GM12878 (cell line): Measurements from ENCODE around the gene ANKRD13C. TPM values are rescaled to one million over a fixed set of nuclear protein-coding genes. Genes with fewer than 3 reads are reported as not detected.
A peak's percentile ranks its signal among the peaks of the same experiment; 100 is the strongest.

Source experiments
- ATAC-seq: fragments of 200-7000 bp; cut with Tn5 transposase; 3 replicates; pipeline ENCODE4 v1.9.1; 2020; ENCODE audit warnings: mild to moderate bottlenecking, moderate library complexity
- BruUV-seq: library from RNA; stranded (reverse); fragments of 400-500 nt; replicated peaks from 2 replicates; lab custom pipeline; 2021; lab: Mats Ljungman, UMichigan
- CTCF ChIA-PET: fragments of 300-600 bp; sonication (Branson Sonifier 250); formaldehyde crosslinking; extraction: SDS; loops from one replicate; lab custom pipeline; 2021; ENCODE audit warnings: inconsistent platforms; lab: Yijun Ruan, JAX
- POLR2A ChIA-PET: fragments of 350-600 bp; formaldehyde crosslinking; extraction: SDS; loops from one replicate; lab custom pipeline; 2021; ENCODE audit warnings: inconsistent platforms; lab: Charles Lee
- RAD21 ChIA-PET: fragments of 300-600 bp; sonication (Branson Sonifier 250); formaldehyde crosslinking; loops from one replicate; lab custom pipeline; 2023; ENCODE audit warnings: antibody characterized with exemption; ENCODE audit not compliant: unreplicated experiment; lab: Charles Lee
- SMC1A ChIA-PET: fragments of 300-600 bp; sonication (Branson Sonifier 250); formaldehyde crosslinking; loops from one replicate; lab custom pipeline; 2023; ENCODE audit not compliant: unreplicated experiment, uncharacterized antibody; lab: Charles Lee
- DNase-seq: peaks from one replicate; pipeline ENCODE4 v3.0.0-alpha.2; 2011; ENCODE audit warnings: low read depth, low spot score
- FAIRE-seq: peaks from 3 replicates; lab custom pipeline; 2011; peaks lifted over from hg19 to GRCh38; lab: Jason Lieb, UNC
- H2AFZ ChIP-seq: 2 replicates; pipeline ENCODE4 v1.6.0; 2011; ENCODE audit warnings: low read depth, low read length, control low read depth; ENCODE audit not compliant: control insufficient read depth
- H3K27ac ChIP-seq: 2 replicates; pipeline ENCODE4 v1.5.1; 2011; ENCODE audit warnings: control low read depth; ENCODE audit not compliant: control insufficient read depth, insufficient read depth
- H3K27me3 ChIP-seq, 2 experiments: replicated peaks in 1 of 2; 2 replicates each; pipeline versions ENCODE4 v1.6.0 to v1.6.1; 2011; ENCODE audit warnings: low read length in 1 of 2; ENCODE audit not compliant: control insufficient read depth in 2 of 2, insufficient read depth in 2 of 2
- H3K36me3 ChIP-seq, 2 experiments: 2 replicates each; pipeline ENCODE4 v1.5.1; 2011; ENCODE audit warnings: low read length in 1 of 2; ENCODE audit not compliant: control insufficient read depth in 2 of 2, insufficient read depth in 2 of 2
- H3K4me1 ChIP-seq: 2 replicates; pipeline ENCODE4 v1.6.1; 2011; ENCODE audit warnings: mild to moderate bottlenecking, low read length, moderate library complexity, mixed read lengths; ENCODE audit not compliant: control insufficient read depth, insufficient read depth
- H3K4me2 ChIP-seq: 2 replicates; pipeline ENCODE4 v1.6.0; 2011; ENCODE audit warnings: control low read depth; ENCODE audit not compliant: control insufficient read depth, insufficient read depth
- H3K4me3 ChIP-seq: fragments of 200-600 bp; sonication (generic); 2 replicates; pipeline ENCODE4 v1.5.1; 2016
- H3K79me2 ChIP-seq: 2 replicates; pipeline ENCODE4 v1.6.0; 2011; ENCODE audit warnings: low read length; ENCODE audit not compliant: control insufficient read depth, insufficient read depth
- H3K9ac ChIP-seq: 2 replicates; pipeline ENCODE4 v1.8.0; 2011; ENCODE audit warnings: low read length, control low read depth, mixed read lengths; ENCODE audit not compliant: control insufficient read depth, insufficient read depth
- H3K9me3 ChIP-seq: replicated peaks from 3 replicates; pipeline ENCODE4 v1.5.1; 2011; ENCODE audit warnings: mild to moderate bottlenecking, low read length; ENCODE audit not compliant: control insufficient read depth, insufficient read depth
- H4K20me1 ChIP-seq: 2 replicates; pipeline ENCODE4 v1.6.0; 2011; ENCODE audit not compliant: control insufficient read depth, insufficient read depth
- ATF7 ChIP-seq: fragments of 450-650 bp; IDR thresholded peaks from 2 replicates; pipeline ENCODE4 v1.6.1; 2016; ENCODE audit warnings: low read depth, mild to moderate bottlenecking
- CREM ChIP-seq: IDR thresholded peaks from 2 replicates; pipeline ENCODE4 v1.6.1; 2014; ENCODE audit warnings: antibody characterized with exemption, low read depth
- NFYA ChIP-seq: IDR thresholded peaks from 2 replicates; pipeline ENCODE4 v1.6.1; 2011; ENCODE audit warnings: low read depth, mild to moderate bottlenecking, low read length, improper control_type of control experiment, borderline replicate concordance
- NKRF ChIP-seq: fragments of 450-650 bp; conservative IDR thresholded peaks from 2 replicates; pipeline ENCODE4 v1.6.1; 2017; ENCODE audit warnings: mild to moderate bottlenecking, moderate library complexity
- NR2C1 ChIP-seq: fragments of 450-650 bp; IDR thresholded peaks from 2 replicates; pipeline ENCODE4 v1.6.1; 2017; ENCODE audit warnings: antibody characterized with exemption, mild to moderate bottlenecking, moderate library complexity
- PKNOX1 ChIP-seq: fragments of 450-650 bp; IDR thresholded peaks from 2 replicates; pipeline ENCODE4 v1.6.1; 2016; ENCODE audit warnings: mild to moderate bottlenecking
- POU2F2 ChIP-seq: IDR thresholded peaks from 3 replicates; pipeline ENCODE4 v1.6.1; 2011; ENCODE audit warnings: low read depth, mild to moderate bottlenecking, low read length, borderline replicate concordance
- SUPT20H ChIP-seq: IDR thresholded peaks from 2 replicates; pipeline ENCODE4 v1.6.1; 2011; ENCODE audit warnings: low read depth, mild to moderate bottlenecking, low read length, moderate library complexity, borderline replicate concordance; ENCODE audit not compliant: control insufficient read depth
- SUZ12 ChIP-seq: fragments of 200-600 bp; sonication (generic); IDR thresholded peaks from one replicate; pipeline ENCODE4 v1.6.1; 2018; ENCODE audit warnings: antibody characterized with exemption, mild to moderate bottlenecking; ENCODE audit not compliant: unreplicated experiment
- YY1 ChIP-seq: IDR thresholded peaks from 2 replicates; pipeline ENCODE4 v1.6.1; 2011; ENCODE audit warnings: low read depth, mild to moderate bottlenecking, low read length
- WGBS: methylation state at CpG from one replicate; pipeline ENCODE4 v1.1.6; 2016; ENCODE audit warnings: low lambda C conversion rate; ENCODE audit not compliant: insufficient replicate concordance, insufficient coverage; ENCODE audit errors: missing lambda C conversion rate; 5-methylcytosine and 5-hydroxymethylcytosine counted together
- in situ Hi-C: fragments of 300-500 bp; cut with MboI; formaldehyde crosslinking; loops from 9 replicates; pipeline ENCODE4 v1.14.3; 2018; ENCODE audit warnings: mixed read lengths
- intact Hi-C: fragments of 100-400 bp; cut with micrococcal nuclease; formaldehyde crosslinking; loops from one replicate; pipeline ENCODE4 v1.14.2; 2022; ENCODE audit not compliant: unreplicated experiment
- polyA plus RNA-seq, 11 experiments: library from polyadenylated mRNA; depleted of rRNA in 4 of 11; unstranded in 6 of 11; stranded (reverse) in 5 of 11; fragments of >200 nt; fragmentation: Nextera tagmentation in 4 of 11; fragmentation: Illumina TruSeq in 1 of 11; extraction: Ambion mirVana in 4 of 11; extraction: Trizol in 1 of 11; gene quantifications; 1 replicate in 1 of 11; 2 replicates in 10 of 11; pipeline versions ENCODE4 v1.2.1 to v1.2.3, GENCODE V29; 2011 to 2016; ENCODE audit warnings: inconsistent platforms in 2 of 11, missing spikeins in 2 of 11, low read depth in 1 of 11
- total RNA-seq, 4 experiments: library from RNA; depleted of rRNA in 3 of 4; stranded (reverse); fragments of >200 nt in 3 of 4; fragmentation: Illumina TruSeq in 1 of 4; extraction: Trizol in 1 of 4; gene quantifications; 2 replicates each; pipeline versions ENCODE4 v1.2.1 to v1.2.3, GENCODE V29; 2013 to 2021

The ANKRD13C gene
- total and polyA plus RNA-seq, 10 of the 15 experiments (the other 5 are each of a cell fraction or from before 2014, with no cell fraction given) = 3.7 to 24.4 (median 14.1) TPM

GRCh38 chr1:70358921-70359564 is 4.5 kb upstream of the ANKRD13C start (continued):
- TF ChIP-seq PKNOX1 (0 out of 2 replicates have a peak, but pooled peaks have one; percentile 28), ATF7 (peak; percentile 91), POU2F2 (no peak)

- no peak overlapping the region for H3K9ac ChIP-seq
- WGBS = 67% methylated on average over 7 of the region's 7 CpGs
- no peak overlapping the region for H2AFZ ChIP-seq
- CTCF ChIA-PET = no interaction called here
- BruUV-seq = no TSS peak
- H3K36me3 ChIP-seq = no peaks in the 10 kb centered on the region; a peak in 1 of 4 replicates
- no peaks in the 10 kb centered on the region for H4K20me1 ChIP-seq
- ATAC-seq (no peak), DNase-seq (no peak), FAIRE-seq (no peak)
- H3K4me1 ChIP-seq = peaks cover 13% of the 10 kb centered on the region; the same call in 1 of the 2 replicates
- intact Hi-C loops (loop anchor here (2.0 kb wide), 1 partner anchor 55 kb away; the partner anchor contains the start of gene CTH), in situ Hi-C loops (loop anchor here (5.0 kb wide), 1 partner anchor 56 kb away; the partner anchor contains the start of gene CTH)
- no peak overlapping the region for H3K4me3 ChIP-seq
- RAD21 ChIA-PET = no interaction called here
- H3K27ac ChIP-seq = no peak overlapping the region
- H3K27me3 ChIP-seq = no peaks in the 10 kb centered on the region
- SMC1A ChIA-PET = interaction anchor here (1.0 kb wide), 1 partner anchor 8 kb away, joined by 5 read pairs; no protein-coding TSS in a partner anchor
- TF ChIP-seq NFYA = no peak
- no peak for TF ChIP-seq SUPT20H
- TF ChIP-seq NR2C1 = no peak
- TF ChIP-seq SUZ12 = no peak
- TF ChIP-seq YY1 = no peak
- TF ChIP-seq CREM = no peak
- no peak for TF ChIP-seq NKRF
- no peaks in the 10 kb centered on the region for H3K9me3 ChIP-seq
- H3K4me2 ChIP-seq = no peak overlapping the region
- peaks cover 40% of the 10 kb centered on the region for H3K79me2 ChIP-seq
- POLR2A ChIA-PET = interaction anchor here (3.6 kb wide), 1 partner anchor 55 kb away, joined by 32 read pairs; the partner anchor contains the start of gene CTH
Observed at GRCh38 chr1:70355920-70356319, 1.4 kb upstream of the ANKRD13C start.
